Midbrain (tissue), 1 donor: ENCODE measurements around the gene MRRF.
"Not testable (repeated sequence)": the region's sequence is repeated elsewhere in the genome, so short reads cannot be mapped to it uniquely, and the experiment has no call there.

Experiments
- DNase-seq: peaks from one replicate; lab custom pipeline; 2025; lab: John Stamatoyannopoulos, UW

Gene MRRF

GRCh38 chr9:122276096-122276495 is 11.4 kb downstream of the MRRF start:
- DNase-seq = no peak

DNA sequence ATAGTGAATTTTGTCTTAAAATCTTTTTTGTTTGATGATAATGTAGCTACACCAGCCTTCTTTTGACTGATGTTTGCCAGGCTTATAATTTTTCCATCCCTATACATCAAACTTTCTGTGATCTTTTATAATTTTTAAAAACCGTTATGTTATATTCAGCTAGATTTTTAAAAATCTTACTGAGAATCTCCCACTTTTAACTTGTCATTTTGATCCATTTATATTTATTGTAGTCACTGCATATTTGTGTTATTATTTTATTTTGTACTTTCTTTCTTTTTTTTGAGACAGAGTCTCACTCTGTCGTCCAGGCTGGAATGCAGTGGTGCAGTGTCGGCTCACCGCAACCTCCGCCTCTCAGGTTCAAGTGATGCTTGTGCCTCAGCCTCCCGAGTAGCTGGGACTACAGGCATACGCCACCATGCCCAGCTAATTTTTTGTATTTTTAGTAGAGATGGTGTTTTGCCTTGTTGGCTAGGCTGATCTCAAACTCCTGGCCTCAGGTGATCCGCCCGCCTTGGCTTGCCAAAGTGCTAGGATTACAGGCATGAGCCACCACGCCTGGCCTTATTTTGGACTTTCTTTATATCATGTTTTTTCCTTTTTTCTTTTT is 12.7 kb downstream of the MRRF start:
- DNase-seq = no peak

DNA sequence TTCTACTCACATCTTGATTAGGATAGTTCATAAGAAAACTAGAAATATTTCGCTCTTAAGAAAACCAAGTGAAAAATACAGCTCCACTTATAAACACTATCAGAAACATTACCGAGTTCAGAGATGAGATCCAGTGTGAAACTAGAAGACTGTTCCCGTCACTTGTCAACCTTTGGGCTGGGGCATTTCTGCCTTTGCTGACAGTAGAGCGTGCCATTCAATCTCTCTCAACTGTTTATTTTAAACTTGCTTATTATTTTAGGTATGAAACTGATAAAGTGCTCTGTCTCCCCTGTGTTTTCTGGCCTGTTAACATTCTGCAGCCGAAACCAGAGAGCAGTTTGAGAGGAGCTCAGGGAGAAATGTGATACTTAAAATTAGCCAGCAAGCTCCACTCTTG is 16.7 kb downstream of the MRRF start:
- DNase-seq = no peak

DNA sequence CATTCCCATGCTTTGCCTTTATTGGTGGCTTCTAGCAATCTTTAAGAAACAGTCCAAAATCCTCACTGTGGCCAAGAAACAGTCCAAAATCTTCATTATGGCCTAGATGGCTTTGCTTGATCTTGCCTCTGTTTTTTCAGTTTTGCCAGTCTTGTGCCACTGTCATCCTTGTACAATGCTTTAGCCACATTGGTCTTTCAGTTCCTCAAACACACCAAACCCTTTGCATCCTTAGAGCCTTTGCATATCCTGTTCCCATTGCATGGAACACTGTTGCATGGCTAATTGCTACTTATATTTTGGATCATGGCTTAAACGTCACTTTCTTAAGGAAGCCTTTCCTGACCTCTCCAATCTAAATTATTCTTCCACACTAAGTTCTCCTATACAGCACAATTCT is 22.1 kb downstream of the MRRF start:
- DNase-seq = no peak

DNA sequence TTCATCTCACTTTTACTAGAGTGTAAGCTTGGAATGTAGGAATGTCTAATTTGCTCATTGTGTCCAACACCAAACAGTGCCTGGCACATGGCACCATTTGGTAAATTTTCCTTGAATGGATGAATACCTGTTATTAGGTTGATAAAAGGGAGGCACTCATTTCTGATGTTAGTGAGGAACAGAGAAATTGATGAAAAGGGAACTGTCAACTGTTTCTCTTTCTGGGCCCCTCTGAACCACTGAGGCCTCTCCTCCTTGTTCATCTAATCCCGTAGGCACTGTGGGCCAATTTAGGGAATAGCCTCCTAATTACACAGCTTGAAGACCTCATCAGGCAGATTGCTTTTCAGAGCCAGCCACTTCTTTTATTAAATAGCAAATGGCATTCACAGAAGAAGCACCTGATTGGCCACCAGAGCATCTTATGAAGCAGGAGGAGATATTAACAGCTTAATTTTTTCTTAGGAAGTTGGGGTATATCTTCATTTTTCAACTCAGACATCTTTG is 22.6 kb downstream of the MRRF start:
- no peak for DNase-seq

DNA sequence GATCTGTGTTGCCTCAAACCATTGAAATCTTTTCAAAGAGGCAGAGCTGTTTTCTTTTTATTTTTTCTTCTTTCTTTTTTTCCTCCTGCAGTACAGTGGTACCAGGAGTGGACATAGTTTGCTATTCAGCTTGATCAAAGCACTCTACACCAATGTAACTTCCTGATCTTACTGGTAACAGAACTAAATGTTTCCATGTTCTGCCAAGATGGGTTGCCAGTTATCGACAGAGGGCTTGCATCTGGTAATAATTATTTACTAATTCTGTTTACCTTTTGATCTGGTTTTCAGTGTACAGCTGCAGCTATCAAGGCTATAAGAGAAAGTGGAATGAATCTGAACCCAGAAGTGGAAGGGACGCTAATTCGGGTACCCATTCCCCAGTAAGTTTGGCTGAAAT is 26.8 kb downstream of the MRRF start:
- DNase-seq = no peak

DNA sequence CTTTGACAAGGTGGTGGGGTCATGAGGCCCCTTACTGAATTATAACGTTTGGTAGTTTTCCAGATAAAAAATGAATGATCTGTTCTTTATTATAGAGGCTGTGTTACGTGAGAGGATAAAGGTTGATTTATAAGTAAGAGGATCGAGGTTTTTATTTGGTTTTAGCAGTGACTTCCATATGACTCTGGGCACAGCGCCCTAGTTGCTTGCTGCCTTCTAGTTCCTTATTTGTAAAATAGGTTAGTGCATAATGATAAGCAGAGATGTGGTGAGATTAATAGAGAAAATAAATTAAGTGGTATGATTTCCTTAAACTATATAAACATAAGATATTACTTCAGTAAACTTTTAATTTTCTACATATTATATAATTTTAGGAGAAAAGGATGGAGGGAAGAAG is 29.8 kb downstream of the MRRF start:
- no peak for DNase-seq

GRCh38 chr9:122297512-122297911 is 32.8 kb downstream of the MRRF start:
- DNase-seq = no peak

- DNase-seq = no peak
Measured at GRCh38 chr9:122302237-122303093, 37.8 kb downstream of the MRRF start.

DNA sequence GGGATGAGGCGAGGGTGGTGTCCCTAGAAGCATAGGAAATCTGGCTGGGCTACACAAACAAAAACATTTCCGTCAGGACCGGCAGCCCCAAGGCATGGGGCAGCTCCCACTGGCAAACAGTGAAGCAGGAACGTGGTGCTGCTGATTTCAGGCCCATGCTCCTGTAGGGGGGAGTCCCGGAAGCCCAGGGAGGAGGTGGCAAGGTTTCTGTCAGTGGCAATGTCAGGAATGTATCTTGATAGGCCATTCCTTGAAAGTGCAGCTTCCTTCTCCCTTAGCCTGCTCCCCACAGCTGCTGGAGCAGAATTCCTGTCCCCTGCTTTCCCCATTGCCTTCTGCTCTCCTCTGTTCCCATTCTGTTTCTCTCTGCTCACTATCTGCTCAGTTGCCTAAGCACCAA is 42.4 kb downstream of the MRRF start:
- DNase-seq = no peak

- no peak for DNase-seq
Measured at GRCh38 chr9:122307925-122308324, 43.2 kb downstream of the MRRF start.

DNA sequence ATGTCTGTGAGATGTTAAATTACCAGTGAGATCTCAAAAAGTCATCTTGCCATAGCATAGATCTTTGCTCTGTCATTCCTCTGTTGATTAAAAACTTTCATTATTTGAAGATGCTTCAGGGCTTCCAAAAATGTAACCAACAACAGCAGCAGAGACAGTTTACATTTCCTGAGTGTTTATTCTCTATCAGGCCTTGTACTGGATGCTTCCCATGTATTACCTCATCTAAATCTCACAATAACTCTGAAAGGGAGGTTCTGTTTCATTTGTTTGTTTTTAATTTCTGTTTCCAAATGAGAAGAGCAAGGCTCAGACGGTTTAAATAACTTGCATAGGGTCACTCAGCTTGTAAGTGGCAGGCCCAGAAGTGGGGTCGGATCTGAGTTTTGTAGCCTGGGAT is 45.2 kb downstream of the MRRF start:
- DNase-seq = no peak

DNA sequence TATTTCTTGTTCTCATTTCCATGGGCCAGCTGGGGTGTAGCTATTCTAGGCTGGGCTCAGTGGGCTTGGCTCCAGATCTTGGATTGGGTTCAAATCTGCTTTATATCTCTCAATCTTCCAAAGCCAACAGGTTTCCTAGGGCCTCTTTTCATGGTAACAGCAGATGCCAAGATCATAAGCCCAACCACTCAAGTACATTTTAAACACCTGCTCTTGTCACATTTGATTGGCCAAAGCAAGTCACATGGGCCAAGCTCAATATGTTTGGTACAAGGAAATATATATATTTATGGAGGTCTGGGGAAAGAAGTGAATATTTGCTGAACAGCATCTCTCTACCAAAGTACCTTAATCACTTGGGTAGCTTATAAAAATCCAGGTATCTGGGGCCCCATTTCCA is 49.5 kb downstream of the MRRF start:
- no peak for DNase-seq

GRCh38 chr9:122315534-122315933 is 50.9 kb downstream of the MRRF start:
- no peak for DNase-seq

GRCh38 chr9:122318284-122318683 is 53.6 kb downstream of the MRRF start:
- peak; percentile 61 for DNase-seq

- peak; percentile 15 for DNase-seq
Measured at GRCh38 chr9:122320413-122320881, 55.8 kb downstream of the MRRF start.

DNA sequence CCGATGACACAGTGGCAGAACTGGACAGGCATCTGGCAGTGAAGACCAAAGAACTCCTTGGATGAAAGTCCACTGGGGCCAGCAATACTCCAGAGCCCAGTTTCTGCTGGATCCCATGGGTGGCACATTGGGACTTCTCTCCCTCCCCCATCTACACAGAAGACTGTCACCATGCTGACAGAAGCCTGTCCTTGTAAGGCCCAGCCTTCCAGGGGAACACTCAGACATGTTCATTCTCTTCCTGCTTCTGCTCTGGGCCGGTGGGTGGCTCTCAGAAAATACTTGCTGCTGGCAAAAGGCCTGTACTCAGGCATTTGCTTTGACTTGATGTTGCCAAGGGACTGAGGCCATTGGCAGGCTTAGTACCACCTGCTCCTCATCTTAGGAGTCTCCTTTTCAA is 57.9 kb downstream of the MRRF start:
- DNase-seq = peak; percentile 2

- DNase-seq = not testable (repeated sequence)
Measured at GRCh38 chr9:122324665-122325064, 60.0 kb downstream of the MRRF start.

GRCh38 chr9:122325124-122325523 is 60.4 kb downstream of the MRRF start:
- no peak for DNase-seq

- DNase-seq = no peak
Measured at GRCh38 chr9:122327175-122327574, 62.5 kb downstream of the MRRF start.

DNA sequence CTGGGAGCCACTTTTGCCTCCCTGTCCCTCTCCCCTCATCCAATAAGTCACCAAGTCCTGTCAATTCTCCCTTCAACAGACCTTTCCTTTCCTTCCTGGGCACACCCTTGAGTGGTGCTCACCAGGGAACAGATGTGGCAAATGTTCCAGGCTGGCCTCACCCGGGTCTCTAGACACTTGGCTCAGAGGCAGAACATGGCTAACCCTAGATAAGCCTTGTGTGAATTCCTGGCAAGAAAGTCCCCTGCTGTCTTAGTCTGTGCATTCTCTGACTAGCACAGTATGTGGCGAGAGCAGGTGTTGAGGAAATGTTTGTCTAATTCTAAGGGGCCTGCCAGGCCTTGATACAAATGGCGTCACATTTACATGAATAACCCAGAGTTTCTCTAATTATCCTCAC is 64.9 kb downstream of the MRRF start:
- DNase-seq = no peak

DNA sequence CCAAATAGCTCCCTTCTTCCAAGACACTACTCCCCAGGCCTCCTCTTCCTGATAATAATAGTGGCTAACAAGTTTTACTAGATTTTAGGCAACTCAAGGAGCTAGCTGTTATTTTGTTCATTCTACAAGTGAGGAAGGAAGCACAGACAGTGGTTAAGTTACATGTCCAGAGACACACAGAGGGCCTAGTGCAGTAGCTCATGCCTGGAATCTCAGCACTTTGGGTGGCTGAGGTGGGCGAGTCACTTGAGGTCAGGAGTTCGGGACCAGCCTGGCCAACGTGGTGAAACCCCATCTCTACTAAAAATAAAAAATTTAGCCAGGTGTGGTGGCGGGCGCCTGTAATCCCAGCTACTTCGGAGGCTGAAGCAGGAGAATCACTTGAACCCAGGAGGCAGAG is 65.8 kb downstream of the MRRF start:
- DNase-seq = not testable (repeated sequence)

- no peak for DNase-seq
Measured at GRCh38 chr9:122331523-122331927, 66.8 kb downstream of the MRRF start.
